HG02623 (cell line): ENCODE data around the gene SELENOK.

ENCODE experiments used
- ATAC-seq: cut with Tn5 transposase; IDR thresholded peaks from one replicate; pipeline ENCODE4 v1.9.1; 2021; ENCODE audit warnings: moderate library complexity; ENCODE audit not compliant: unreplicated experiment

SELENOK gene

DNA sequence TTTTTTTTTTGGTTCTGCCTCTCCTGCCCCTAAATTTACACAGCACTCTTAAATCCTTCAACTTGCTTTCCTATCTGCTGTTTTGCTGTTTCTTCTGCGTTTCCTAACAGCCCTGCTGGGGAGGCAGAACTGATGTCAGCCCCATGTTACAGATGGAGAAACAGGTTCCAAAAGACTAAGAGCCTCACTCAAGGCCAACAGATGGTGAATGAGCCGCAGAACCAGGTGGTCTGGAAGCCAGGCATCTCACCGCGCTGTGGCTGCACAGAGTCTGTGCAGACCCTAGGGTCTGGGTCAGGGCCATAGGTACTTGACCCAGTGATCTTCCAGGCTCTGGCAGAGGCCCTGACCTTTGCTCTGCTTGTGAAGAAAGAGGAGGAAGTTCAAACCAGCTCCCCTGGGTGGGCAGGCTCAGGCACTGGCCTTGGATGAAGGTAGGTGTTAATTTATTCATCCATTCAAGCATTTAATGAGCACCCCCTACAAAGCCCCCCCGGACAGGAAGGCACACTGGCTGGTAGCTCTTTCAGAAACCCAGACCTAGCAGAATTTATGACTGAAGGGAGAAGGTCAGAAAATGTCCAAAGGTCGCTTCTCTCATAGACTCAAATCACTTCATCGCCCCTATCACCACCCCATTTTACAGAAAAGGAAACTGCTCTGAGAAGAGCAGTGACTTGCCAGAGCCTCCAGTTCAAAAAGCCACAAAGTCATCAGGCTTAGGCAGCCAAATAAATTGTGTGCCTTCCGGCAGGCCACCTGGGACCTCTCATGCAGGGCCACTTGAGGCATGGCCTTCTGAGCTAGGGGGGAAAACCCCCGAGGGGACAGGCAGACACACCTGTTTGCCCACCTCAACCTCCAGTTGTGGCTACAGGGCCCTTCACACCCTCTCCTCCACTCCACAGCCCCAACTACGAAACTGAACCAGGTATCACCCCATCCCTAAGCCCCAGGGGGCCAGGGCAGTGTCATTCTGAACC is 48.2 kb downstream of the SELENOK start:
- no peak for ATAC-seq

DNA sequence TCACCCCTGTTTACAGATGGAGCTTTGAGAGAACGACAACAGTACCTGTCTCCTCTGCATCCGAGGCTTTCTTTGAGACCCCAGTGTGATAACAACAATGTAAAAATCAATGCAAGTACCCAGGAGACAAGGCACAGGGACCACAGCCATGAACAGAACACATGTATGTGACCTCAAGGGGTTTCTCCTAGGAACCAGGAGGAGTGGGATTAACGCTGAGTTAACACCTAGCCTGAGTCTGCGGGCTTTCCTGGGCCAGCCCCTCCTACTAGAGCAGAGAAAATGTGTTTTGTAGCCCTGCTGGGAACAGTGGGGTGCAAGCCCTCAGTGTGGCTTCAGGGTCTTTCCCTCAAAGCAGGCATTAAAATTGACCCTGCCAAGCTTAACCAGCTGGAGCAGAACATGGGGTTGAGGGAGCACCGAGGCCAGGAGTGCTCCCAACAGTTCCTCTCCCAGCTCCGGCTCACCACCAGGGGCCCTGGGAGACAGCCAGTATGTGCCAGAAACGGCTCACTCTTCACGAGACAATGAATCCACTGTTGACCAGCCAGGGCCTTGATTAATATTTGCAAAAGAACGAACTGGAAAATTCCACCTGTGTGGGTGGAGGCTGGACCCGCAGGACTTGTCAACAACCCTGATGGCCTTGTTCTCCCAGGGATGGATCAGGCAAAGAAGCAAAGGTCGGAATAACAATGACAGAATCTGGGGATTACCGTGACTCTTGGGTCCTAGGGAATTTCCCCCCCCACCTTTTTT is 49.0 kb downstream of the SELENOK start:
- no peak for ATAC-seq

DNA sequence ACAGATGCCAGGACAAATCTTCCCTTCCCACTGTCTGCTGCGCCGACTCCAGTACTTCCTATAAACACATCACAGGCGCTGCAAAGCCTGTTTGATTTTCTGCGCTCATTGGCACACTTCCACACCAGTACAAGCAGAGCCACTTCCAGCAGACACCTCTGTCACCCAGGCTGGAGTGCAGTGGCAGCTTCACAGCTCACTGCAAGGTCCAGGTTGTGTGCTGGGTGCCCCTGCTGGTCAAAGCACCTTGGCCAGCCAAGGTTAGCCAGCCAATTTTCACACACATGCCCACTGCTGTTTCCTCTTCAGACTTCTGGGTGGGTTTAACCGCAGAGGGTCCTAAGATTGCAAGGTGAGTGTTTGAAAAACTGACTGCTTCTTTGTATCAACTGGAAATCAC is 50.4 kb downstream of the SELENOK start:
- no peak for ATAC-seq

DNA sequence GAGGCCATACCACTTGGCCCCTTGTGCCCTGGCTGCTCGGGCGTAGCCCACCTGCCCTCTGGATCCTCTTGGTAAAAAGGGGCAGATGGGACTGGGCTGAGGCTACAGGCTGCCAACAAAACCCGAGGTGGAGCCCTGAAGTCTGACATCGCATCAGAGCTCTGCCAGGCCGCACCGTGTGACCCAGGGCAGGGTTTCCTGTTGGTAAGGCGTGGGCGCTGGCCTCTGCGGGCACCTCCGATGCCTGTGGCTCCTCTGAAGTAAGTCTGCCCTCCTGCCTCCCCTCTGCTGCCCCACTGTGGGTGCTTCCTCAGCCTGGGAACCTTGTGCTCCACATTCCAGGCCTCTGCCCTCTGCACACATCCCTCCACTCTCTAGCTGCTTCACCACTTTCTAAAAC is 54.3 kb downstream of the SELENOK start:
- no peak for ATAC-seq

DNA sequence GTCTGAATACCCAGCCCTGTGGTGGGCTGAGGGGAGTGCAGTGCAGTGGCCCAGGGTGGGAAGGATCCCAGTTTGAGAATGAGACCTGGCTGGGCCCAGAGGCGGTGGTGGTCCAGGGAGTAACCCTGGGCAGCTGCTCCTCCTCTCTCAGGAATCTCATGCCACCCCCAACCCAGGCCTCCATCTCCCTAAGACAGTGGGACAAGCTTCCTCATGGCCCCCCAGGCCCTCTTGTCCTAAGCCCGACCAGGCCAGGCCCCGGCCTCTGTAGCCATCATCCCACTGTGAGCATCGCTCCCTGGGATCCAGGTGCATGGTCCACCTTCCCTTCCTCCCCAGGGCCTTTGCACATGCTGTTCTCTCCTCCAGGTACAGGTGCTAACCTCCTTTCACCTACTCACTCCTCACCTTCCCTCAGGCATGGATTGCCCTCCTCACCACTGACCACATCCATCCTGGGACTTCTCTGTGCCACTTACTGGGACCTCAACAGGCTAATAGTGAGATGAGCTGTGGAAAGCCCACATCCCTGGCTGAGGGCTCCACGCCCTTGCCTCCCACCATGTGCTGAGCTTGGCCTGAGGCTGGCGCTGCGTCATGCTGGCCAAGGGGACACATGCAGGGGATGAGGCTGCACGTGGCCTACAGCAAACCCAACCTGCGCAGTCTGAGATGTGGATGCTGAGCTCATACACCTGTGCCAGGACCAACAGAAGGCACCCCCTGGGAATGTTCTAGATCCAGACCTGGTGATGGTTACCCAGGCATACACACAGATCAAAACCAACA is 55.4 kb downstream of the SELENOK start:
- no peak for ATAC-seq

DNA sequence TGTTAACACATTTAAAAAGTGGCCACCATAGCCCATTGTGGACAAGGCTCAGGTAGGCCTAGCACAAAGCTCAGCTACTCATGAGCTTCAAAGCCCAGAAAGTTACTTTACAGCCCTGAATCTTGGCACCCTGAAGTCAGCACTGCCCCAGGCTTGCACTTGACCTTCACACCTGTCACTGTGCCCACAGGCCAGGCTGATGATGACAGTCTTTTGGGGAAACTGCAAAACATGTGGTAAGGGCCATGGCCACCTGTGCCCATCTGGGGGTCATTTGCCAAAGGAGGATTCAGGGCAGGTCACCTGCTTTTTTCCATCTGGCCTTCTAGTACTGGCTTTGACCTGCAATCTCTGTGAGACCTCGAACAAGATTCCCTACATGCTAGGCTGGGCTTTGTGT is 56.4 kb downstream of the SELENOK start:
- ATAC-seq: no peak

DNA sequence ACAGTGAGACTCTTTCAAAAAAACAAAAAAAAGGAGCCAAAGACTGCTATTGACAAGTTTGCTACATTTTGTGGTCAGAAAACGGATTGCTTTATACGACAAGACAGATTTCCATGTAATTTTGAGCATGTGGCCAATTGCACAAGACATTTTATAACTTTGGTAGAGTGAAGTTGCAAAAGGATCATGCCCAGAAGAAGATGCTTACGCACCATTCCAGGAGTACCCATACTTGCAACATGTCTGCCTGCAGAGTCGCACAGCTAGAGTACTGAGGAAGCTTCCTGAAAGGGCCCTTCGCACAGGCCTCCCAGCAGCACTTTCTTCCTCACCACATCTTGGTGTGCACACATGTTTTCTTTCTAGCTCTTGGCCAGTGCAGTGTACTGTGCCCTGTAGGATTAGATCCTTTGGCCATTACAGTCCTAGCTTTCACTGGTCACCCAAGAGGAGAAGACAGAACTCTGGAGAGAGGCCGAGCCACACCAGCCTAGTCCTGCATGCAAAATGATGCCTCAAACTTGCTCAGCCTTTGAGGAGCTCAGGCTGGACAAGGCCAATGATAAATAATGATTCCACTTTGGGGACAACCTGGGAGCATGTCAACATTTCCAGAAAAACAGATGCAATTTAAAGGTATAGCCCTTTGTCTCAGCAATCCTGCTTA is 57.1 kb downstream of the SELENOK start:
- ATAC-seq: no peak
